GM06990 (cell line): Measurements from ENCODE around the gene HOXB13.

Experiments used
- DNase-seq: peaks from one replicate; pipeline ENCODE4 v3.0.0-alpha.2; 2011; ENCODE audit not compliant: insufficient read length; ENCODE audit errors: extremely low read depth
- H3K27me3 ChIP-seq: replicated peaks from 2 replicates; pipeline ENCODE4 v1.6.0; 2011; ENCODE audit warnings: low read length; ENCODE audit not compliant: control insufficient read depth, insufficient read depth
- H3K36me3 ChIP-seq: 2 replicates; pipeline ENCODE4 v1.5.1; 2011; ENCODE audit warnings: low read length; ENCODE audit not compliant: control insufficient read depth, insufficient read depth
- H3K4me3 ChIP-seq: replicated peaks from 2 replicates; pipeline ENCODE4 v1.5.1; 2011; ENCODE audit warnings: low read depth, mild to moderate bottlenecking, control low read depth, low read length
- TF ChIP-seq, protein P1 (sequence below): IDR thresholded peaks from 2 replicates; pipeline ENCODE4 v1.5.1; 2011; ENCODE audit warnings: low read length, control low read depth, mild to moderate bottlenecking, inconsistent platforms; ENCODE audit not compliant: insufficient read depth, poor library complexity, severe bottlenecking

HOXB13 gene

GRCh38 chr17:48767263-48767774 is 38.8 kb upstream of the HOXB13 start:
- H3K27me3 ChIP-seq: no peaks in the 10 kb centered on the region
- TF ChIP-seq, protein P1, sequence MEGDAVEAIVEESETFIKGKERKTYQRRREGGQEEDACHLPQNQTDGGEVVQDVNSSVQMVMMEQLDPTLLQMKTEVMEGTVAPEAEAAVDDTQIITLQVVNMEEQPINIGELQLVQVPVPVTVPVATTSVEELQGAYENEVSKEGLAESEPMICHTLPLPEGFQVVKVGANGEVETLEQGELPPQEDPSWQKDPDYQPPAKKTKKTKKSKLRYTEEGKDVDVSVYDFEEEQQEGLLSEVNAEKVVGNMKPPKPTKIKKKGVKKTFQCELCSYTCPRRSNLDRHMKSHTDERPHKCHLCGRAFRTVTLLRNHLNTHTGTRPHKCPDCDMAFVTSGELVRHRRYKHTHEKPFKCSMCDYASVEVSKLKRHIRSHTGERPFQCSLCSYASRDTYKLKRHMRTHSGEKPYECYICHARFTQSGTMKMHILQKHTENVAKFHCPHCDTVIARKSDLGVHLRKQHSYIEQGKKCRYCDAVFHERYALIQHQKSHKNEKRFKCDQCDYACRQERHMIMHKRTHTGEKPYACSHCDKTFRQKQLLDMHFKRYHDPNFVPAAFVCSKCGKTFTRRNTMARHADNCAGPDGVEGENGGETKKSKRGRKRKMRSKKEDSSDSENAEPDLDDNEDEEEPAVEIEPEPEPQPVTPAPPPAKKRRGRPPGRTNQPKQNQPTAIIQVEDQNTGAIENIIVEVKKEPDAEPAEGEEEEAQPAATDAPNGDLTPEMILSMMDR: no peak
- H3K36me3 ChIP-seq: no peaks in the 10 kb centered on the region
- H3K4me3 ChIP-seq: no peak overlapping the region
- no peak for DNase-seq

GRCh38 chr17:48761114-48761513 is 32.6 kb upstream of the HOXB13 start:
- no peaks in the 10 kb centered on the region for H3K36me3 ChIP-seq
- peaks cover 5% of the 10 kb centered on the region for H3K27me3 ChIP-seq
- TF ChIP-seq, protein P1: no peak

GRCh38 chr17:48760411-48760810 is 31.9 kb upstream of the HOXB13 start:
- peaks cover 5% of the 10 kb centered on the region for H3K27me3 ChIP-seq
- no peaks in the 10 kb centered on the region for H3K36me3 ChIP-seq
- TF ChIP-seq, protein P1: no peak
- H3K4me3 ChIP-seq: no peak overlapping the region
- no peak for DNase-seq

More at GRCh38 chr17:48761114-48761513, 32.6 kb upstream of the HOXB13 start:
- no peak overlapping the region for H3K4me3 ChIP-seq
- no peak for DNase-seq

- H3K36me3 ChIP-seq: no peaks in the 10 kb centered on the region
- H3K4me3 ChIP-seq: no peak overlapping the region
- TF ChIP-seq, protein P1: no peak
- peaks cover 9% of the 10 kb centered on the region for H3K27me3 ChIP-seq
- DNase-seq: no peak
Observed at GRCh38 chr17:48759288-48759687, 30.7 kb upstream of the HOXB13 start.

GRCh38 chr17:48757524-48757961 is 29.0 kb upstream of the HOXB13 start:
- no peak for DNase-seq
- TF ChIP-seq, protein P1: no peak
- no peaks in the 10 kb centered on the region for H3K36me3 ChIP-seq
- H3K4me3 ChIP-seq: no peak overlapping the region
- peaks cover 11% of the 10 kb centered on the region for H3K27me3 ChIP-seq

DNA sequence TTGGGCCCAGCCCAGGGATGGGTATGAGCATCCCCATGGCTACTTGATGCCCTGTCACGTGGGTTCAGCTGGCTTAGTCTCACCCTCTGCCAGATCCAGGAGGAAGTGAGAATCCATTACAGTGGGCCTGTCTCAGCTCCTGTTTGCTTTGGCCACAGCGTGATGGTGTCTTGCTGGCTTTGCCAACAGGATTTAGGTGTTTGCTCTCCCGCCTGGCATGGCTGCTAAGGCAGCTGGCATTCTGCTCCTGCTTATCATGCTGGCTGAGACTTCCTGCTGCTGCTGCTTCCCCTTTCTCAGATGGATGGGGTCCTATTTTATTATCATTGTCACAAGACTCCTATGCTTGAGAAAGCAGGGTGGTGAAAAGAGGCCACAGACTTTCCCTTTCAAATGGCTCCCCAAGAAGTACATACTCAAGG is 28.3 kb upstream of the HOXB13 start:
- TF ChIP-seq, protein P1: no peak

More for the DNA sequence above, 28.3 kb upstream of the HOXB13 start:
- Histone ChIP-seq H3K27me3 (peaks cover 11% of the 10 kb centered on the region), H3K4me3 (no peak overlapping the region), H3K36me3 (no peaks in the 10 kb centered on the region)
- DNase-seq: no peak
